Measurements from ENCODE around the gene INAFM2.

DNA sequence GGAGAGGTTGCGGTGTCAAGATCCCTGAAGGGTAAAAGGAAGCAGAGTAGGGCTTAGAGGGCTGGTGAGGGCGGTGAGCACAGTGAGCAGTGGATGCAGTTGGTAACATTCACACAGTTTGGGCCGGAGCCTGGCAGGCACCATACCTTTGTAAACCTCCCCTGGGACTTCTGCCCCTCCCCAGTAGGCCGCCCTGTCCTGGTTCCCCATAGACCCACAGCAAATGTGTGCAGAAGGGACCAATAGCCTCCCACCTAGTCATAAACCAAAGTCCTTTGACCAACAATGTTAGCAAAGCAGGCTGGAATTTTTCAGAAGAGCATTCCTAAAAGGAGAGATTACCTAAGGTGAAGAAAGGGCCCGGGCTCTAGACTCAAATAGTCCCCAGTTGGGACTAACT is 25.7 kb downstream of the INAFM2 start:
- TF ChIP-seq, protein P1, sequence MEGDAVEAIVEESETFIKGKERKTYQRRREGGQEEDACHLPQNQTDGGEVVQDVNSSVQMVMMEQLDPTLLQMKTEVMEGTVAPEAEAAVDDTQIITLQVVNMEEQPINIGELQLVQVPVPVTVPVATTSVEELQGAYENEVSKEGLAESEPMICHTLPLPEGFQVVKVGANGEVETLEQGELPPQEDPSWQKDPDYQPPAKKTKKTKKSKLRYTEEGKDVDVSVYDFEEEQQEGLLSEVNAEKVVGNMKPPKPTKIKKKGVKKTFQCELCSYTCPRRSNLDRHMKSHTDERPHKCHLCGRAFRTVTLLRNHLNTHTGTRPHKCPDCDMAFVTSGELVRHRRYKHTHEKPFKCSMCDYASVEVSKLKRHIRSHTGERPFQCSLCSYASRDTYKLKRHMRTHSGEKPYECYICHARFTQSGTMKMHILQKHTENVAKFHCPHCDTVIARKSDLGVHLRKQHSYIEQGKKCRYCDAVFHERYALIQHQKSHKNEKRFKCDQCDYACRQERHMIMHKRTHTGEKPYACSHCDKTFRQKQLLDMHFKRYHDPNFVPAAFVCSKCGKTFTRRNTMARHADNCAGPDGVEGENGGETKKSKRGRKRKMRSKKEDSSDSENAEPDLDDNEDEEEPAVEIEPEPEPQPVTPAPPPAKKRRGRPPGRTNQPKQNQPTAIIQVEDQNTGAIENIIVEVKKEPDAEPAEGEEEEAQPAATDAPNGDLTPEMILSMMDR (IDR thresholded peaks at IDR 0.05; ENCODE audit: low read depth, low read length): no peak
- TF ChIP-seq POLR2A (IDR thresholded peaks at IDR 0.05; ENCODE audit: extremely low read depth, insufficient read length) (no peak), MYC (IDR thresholded peaks at IDR 0.05; ENCODE audit: low read depth, low read length) (no peak)
- TF ChIP-seq, protein P2, sequence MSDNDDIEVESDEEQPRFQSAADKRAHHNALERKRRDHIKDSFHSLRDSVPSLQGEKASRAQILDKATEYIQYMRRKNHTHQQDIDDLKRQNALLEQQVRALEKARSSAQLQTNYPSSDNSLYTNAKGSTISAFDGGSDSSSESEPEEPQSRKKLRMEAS (IDR thresholded peaks at IDR 0.05; ENCODE audit: low read depth, low read length): no peak
